ENCODE data around the gene PAX5. TPM values are rescaled to one million over a fixed set of nuclear protein-coding genes. Genes with fewer than 3 reads are reported as not detected.

PAX5 gene
- total RNA-seq, 2 donors from 2014 or later = 0.46 to 0.59 TPM

DNA sequence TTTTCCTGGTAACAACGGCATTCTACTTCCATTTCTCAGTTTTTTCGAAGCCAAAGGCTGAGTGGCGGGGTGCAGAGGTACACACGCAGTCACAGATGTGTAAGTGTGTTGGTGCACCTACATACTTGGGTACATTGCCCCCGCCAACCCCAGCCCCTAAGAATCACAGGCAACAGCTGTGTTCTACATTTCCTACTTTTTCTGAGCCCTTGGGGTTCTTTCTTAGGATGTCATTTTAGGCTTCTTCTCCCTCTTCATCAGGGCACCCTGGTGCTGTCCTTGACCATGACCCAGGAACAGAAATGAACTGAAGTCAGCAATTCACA, 104.8 kb downstream of the PAX5 start:
- intact Hi-C loops (cut with DNase I, micrococcal nuclease) = no loop called here
- ATAC-seq = no peak
- DNase-seq = no peak

DNA sequence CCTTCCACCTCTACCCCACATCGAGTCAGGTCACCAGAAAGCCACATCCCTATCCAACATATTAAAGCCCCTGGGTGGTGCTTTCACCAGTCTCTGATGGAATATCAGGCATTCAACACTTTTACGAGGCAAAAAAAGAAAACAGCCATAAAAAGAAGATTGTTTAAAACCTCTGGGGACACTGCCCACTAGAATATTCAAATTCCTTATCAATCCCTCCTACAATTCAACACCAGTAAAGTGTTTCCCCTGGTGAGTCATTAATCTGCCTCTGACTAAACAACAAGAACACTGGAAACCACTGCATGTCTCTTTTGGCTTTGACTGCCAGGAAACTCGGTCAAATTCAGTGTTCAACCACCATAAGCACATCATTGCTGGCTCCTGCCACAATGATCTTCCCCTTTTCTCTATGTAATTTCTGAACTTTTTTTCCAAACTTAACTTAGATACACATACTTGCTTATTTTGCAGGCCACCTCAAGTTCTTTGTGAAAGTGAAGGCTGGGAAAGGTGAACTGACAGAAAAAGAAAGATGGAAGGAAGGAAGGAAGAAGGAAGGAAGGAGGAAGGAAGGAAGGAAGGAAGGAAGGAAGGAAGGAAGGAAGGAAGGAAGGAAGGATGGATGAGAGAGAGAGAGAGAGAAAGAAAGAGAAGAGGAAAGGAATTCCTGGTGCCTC, 105.3 kb downstream of the PAX5 start:
- ATAC-seq = no peak
- no peak for DNase-seq
- intact Hi-C loops (cut with DNase I, micrococcal nuclease) = no loop called here

DNA sequence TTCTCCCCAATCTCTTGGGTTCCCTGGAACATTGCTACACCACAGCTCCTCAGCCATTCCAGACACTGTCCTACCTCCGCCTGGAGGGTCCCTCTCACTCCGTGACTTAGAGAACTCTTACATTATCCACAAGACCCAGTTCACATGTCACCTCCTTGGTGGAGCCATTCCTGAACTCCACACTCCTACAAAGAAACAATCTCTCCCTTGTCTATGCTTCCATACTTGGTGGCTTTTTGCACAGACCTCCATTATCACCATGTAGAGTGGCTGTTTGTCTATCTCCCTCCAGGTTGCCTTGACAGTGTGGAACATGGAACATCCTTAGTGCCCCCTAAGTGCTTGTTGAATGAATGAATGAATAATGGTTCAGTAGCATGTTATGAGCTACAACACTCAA, 105.9 kb downstream of the PAX5 start:
- no peak for DNase-seq
- intact Hi-C loops (cut with DNase I, micrococcal nuclease) = no loop called here
- ATAC-seq = no peak

DNA sequence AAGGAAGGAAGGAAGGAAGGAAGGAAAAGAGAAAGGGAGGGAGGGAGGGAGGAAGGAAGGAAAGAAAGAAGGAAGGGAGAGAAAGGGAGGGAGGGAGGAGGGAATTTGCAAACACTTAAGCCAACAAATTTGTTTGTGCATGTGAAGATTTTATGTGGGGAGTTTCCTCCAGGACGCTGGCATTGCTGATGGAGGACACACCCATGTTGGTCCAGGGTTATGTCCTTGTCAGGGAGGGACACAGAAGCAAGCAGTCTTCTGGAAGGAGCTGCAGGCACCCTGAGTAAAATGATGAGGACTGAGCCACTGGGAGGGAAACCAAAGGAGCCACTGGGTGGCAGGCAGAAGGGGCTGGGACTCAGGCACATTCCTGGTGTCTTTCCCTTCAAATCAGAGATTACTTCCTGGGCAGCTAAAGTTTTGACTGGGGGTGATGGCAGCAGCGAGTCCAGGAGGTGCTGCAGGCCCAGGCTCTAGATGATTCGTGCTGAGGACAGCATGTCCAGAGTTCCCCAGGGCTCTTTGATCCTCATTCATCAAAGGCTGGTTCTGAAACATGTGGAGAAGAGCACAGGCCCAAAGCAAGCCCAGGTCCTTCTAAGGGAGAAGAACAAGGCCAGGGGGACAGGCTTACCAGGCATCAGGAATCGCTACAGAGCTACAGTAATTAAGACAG, 109.2 kb downstream of the PAX5 start:
- intact Hi-C loops (cut with DNase I, micrococcal nuclease) = no loop called here
- ATAC-seq = peak; percentile 48
- DNase-seq = no peak

DNA sequence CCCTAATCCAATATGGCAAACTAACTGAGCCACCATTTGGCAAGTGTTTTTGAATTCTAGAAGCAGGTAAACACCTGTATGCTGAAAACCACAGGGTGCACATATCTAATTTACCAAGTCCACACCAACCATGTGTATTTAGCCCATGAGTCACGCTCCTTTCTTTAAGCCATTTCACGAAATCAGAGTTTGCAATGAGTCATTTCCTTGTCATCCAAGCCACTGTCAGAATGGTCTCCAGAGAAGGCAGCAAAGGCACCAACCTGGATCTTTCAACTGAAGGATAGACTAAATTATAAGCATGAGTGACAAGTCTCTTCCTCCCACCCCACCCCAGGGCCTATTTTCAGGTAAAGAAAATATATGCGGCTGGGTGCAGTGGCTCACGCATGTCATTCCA, 110.0 kb downstream of the PAX5 start:
- DNase-seq (no peak), ATAC-seq (no peak)
- intact Hi-C loops (cut with DNase I, micrococcal nuclease) = no loop called here

DNA sequence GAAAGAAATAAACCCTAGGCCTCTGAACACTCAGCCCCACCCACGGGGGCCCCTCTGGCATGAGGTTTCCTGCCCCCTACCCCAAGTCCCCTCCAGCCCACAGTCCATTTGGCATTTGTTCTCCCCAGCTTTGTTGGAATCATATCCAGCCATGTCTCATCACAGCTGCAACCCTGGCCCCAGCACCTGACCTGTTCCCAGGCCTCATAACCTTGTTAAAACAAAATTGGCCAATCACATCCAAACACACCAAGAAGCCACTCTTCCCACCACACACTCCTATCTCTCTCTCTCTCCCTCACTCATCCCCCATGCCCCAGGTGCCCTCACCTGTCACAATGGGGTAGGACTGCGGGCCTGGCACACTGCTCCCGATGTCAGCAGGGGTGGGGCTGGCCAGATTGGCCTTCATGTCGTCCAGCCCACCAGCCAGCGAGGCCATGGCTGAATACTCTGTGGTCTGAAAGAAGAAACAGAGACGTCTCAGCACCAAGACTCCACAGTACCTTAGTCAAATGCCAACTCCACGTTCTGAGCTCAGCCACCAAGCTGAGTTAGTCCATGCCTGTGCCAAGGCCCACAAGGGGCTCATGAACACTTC, 110.9 kb downstream of the PAX5 start:
- ATAC-seq = no peak
- intact Hi-C loops (cut with DNase I, micrococcal nuclease) = no loop called here
- no peak for DNase-seq

DNA sequence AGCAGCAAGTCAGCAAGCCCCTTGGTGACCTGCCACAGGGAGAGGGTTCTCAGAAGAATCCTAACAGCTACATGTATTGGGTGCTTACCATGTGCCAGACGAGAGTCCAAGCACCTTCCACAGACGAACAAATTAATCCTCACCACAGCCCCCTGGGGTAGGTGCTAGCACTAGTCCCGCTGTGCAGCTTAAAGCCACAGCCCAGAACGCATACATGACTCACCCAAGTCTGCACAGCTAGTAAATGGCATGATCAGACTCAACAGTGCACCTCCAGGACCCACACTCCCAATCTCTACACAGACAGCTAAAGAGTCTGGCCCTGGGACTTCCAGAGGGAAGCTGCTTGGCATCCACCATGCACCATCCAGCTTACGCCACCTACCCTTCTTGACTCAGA, 111.5 kb downstream of the PAX5 start:
- no peak for DNase-seq
- intact Hi-C loops (cut with DNase I, micrococcal nuclease) = no loop called here
- no peak for ATAC-seq

DNA sequence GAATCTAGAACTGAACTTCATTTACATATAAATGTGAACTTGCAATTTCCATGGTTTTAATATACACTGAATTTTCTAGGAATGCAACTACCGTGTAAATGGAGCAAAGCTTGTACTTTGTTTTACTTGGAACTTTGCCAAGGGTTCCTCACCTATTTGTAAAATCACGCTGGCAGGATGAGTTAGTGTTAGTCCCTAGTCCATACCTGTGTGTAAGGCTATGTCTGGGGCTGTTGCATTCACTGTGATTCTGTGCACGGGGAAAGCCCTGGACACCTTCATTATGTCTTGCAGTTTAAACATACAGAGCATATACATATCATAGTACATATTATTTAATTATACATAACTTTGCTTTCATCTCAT, 119.9 kb downstream of the PAX5 start:
- no peak for ATAC-seq
- intact Hi-C loops (cut with DNase I, micrococcal nuclease) = loop anchor here in 1 of 2 donors (5.0 kb wide), 1 partner anchor 33 kb away; no protein-coding TSS in a partner anchor
- no peak for DNase-seq

DNA sequence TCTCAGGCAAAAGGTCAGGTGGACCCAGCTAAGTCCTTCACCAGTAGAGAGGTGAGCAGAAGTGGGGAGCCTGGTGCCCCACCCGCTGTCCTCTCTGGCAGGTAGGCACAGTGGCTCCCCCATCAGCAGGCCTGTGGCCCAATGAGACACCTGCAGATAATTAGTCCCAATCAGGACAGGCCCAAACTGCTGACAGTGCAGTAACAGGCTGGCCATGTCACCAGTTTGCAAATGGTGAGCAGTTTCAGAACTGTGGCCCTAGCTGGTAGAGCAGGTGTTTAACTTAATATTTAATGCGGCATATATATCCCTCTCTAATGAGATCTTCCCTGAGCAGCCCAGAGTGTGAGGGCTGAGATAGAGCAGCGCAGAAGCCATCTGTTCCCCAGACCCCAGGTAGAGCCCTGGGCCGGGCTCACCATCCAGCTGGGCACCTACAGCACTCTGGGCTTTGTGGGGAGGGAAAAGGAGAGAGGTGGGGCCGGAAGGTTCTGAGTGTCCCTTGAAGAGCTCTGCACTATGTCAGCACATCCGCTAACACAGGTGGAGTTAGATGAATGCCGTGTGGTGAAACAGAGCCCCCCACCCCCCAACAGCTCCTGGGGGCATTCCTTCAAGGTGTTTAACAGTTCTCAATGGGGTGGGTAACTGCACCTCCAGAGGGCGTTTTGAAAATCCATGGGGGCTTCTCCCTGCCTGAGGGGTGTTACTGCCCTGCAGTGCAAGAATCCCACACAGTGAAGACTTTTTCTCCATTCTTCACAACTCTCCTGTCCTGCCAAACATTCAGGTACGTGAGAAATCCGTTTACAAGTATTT, 120.5 kb downstream of the PAX5 start:
- intact Hi-C loops (cut with DNase I, micrococcal nuclease) = loop anchor here in 1 of 2 donors (5.0 kb wide), 1 partner anchor 34 kb away; no protein-coding TSS in a partner anchor
- ATAC-seq (no peak), DNase-seq (no peak)

DNA sequence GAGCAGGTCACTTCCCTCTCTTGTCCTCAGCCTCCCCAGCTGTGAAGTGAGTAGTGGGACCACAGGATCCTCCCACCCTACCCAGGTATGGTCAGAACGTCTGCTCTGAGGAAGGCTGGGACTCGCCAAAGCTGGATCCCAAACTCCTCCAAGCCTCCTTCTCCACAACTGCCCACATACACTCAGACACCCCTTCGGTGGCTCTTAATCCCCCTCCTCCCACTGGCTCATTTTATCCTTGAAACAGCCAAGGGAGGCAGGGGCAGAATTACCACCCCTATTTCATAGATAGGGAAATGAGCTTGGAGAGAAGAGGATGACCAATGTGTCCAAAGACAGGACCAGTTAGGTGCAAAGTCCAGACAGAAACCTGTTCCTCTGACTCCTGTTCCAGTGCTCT, 121.4 kb downstream of the PAX5 start:
- intact Hi-C loops (cut with DNase I, micrococcal nuclease) = loop anchor here in 1 of 2 donors (5.0 kb wide), 1 partner anchor 35 kb away; no protein-coding TSS in a partner anchor

DNA sequence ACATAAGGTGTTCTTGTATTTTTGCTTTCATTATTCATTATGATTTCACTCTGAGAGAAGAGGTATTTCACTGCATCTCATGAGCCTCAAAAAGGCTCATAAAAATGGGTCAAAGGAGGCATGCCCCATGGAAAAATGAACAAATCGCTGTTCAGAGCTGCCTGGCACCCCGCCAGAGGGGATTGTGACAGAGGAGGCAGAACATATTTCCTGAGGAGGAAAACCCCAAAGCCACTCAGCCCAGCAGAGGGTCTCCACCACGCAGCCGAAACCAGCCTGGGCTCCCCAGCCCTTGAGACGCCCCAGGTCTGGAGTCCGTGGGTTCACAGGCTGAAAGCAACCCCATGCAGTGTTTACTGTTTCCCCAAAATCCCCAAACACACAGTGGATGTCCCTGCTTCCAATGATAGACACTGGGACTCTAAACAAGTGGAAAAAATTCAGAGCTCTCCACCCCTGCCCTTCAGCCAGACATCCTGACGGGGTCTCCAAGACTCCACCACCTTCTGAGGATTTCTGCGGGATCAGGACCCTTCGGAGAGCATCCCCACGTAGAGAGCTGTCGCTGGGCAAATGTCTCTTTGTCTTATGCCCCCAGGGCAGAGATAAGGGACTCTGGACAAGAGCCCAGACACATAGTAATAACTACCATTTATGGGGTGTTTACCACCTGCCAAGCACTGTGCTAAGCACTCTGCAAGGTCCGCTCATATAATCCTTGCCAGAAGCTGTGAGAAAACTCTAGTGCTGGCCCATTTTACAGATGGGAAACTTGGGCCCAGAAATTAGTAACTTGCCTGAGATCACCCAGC, 122.3 kb downstream of the PAX5 start:
- no peak for ATAC-seq
- intact Hi-C loops (cut with DNase I, micrococcal nuclease) = loop anchor here in 1 of 2 donors (5.0 kb wide), 1 partner anchor 35 kb away; no protein-coding TSS in a partner anchor
- no peak for DNase-seq

More for the DNA sequence above, 121.4 kb downstream of the PAX5 start:
- no peak for DNase-seq
- no peak for ATAC-seq

DNA sequence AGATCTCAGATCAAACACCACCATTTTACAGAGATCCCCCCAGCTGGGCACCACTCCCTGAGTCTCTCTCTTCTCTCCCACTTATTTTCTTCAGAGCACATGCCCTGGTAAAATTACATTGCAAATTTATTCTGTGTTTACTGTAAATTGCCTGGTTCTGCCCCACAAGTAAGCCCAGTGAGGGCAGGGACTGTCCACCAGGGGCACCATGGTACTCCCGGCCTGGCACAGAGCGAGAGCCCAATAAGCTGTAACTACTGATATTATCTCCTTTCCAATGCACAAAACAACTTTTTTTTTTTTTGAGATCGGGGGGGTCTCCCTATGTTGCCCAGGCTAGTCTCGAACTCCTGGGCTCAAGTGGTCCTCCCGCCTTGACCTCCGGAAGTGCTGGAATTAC, 123.0 kb downstream of the PAX5 start:
- no peak for ATAC-seq
- no peak for DNase-seq
- intact Hi-C loops (cut with DNase I, micrococcal nuclease) = loop anchor here in 1 of 2 donors (5.0 kb wide), 1 partner anchor 36 kb away; no protein-coding TSS in a partner anchor

DNA sequence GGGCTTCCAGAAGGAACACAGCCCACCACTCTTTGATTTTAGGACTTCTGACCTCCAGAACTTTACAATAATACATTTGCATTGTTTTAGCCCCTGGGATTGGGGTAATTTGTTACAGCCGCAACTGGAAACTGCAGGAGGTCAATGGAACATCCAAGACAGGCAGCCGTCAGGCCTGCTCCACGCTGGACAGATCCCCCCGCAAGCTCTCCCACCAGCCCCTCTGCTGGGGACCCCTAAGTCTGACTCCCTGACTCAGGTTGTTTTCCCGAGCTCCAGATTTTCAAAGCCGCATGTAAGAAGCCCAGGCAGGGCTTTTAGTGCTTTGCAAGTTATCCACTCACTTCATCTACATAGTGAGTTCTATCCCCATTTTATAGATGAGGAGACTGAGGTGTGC, 127.6 kb downstream of the PAX5 start:
- ATAC-seq (no peak), DNase-seq (no peak)
- intact Hi-C loops (cut with DNase I, micrococcal nuclease) = no loop called here

DNA sequence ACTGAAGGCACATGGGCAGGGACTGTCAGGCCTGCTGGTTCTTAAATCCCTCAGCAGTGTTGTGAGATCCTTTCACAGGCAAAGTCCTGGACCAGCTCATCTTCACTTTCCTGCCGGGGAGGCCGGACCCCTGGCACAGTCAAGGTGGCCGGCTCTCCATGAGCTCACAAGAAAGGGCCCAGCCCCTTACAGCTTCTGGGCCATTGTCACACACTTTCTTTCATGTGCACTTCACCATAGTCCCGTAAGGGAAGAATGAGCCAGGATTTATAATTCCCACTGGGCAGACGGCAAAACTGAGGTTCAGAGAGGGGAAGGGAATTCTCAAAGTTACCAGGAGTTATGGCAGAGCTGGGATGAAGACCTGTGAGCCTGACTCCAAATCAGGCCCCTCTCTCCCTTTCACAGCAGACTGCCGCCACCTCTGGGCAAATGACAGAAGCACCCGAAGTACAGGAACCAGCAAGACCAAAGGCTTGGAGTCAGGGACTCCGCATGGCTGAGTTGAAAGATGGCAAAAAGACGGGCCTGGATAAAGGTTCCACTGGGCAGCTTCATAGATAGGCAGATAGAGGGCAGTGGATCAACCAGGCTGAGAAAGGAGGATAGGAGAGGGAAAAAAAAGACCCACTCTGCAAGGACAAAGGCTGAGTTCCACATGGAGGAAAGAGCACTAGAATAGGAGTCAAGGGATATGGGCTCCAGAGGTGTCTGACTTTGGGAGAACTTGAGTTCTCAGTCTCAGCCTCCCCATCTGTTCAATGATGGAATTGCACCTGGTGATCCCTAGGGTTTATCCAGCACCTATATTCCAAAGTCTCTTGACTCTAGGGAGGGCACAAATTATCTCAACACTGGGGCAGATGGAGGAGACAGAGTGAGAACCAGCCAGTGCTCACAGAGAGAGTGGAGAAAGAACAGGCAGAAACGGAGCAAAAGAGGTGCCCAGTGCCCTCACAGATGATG, 128.7 kb downstream of the PAX5 start:
- ATAC-seq = no peak
- intact Hi-C loops (cut with DNase I, micrococcal nuclease) = no loop called here
- no peak for DNase-seq

DNA sequence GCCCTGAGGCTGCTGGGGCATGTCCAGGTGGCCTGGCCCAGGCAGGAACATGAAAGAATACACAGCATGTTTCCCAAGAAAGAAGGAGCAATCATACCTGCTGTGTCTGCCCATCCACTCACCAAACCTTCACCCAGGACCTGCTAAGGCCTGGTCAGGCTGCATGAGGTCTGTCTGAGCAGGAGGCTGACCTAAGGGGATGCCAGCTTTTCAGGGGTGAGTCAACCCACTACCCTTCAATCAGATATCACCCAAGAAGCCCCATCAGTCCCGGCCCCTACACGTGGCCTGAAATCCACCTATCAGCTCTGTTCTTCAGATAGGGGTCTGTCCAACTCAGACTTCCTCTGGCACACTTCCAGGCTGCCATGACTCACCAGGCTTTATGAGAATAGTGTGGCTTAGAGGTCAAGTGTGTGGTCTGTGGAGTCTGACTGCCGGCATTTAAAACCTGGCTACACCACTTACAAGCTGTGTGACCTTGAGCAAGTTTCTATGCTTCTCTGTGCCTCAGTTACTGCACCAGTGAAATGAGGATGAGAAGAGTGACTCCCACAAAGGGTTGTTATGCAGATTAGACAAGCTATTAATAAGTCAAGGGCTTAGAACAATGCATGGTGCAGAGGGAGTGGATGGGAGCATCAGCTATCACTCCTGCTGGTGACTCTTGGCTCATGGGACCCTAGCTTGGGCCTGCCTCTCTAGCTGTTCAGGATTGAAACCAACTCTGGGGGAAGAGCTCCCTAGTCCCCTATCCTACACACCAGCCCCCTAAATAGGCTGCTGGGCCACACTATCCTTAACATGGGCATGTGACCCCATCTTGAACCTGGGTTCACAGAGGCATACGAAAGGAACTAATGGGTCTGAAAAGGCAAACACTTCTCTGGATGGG, 130.3 kb downstream of the PAX5 start:
- no peak for ATAC-seq
- intact Hi-C loops (cut with DNase I, micrococcal nuclease) = no loop called here

DNA sequence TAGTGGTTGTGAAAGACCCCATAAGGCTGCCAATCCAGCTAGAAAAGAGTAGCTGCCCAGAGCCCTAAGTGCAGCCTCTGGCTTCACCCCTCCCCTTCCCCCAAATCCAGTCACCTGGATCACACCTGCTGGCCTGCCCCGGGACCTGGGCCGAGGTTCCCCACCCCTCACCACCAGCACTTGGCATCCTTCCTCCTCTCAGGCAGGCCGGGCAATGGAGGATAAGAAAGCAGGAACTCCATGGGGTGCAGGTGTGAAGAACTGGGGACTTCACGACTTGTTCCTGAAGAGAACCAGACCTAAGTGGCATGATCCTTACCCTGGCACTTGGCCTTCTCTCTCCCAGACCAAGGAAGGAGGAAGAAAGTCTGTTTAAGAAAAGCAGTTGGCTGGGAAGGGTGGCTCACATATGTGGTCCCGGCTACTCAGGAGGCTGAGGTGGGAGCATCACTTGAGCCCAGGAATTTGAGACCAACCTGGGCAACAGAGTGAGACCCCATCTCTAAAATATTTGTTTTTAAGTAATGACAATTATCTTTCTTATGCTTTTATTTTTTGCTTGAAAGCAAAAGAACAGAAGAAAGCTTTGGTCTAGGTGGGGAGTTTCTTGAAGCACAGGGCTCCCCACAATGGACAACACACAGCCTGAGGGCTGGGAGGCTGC, 131.1 kb downstream of the PAX5 start:
- intact Hi-C loops (cut with DNase I, micrococcal nuclease) = no loop called here
- DNase-seq (no peak), ATAC-seq (no peak)

More for the DNA sequence above, 130.3 kb downstream of the PAX5 start:
- peak in 1 of 2 donors; percentile 11 for DNase-seq

Data from left colon (tissue), 2 donors.